Measurements from ENCODE around the gene ADCY7. TPM values are rescaled to one million over a fixed set of nuclear protein-coding genes. Genes with fewer than 3 reads are reported as not detected.

Gene ADCY7
- total and polyA plus RNA-seq, 9 of the 15 experiments (the other 6 are each of a cell fraction or from before 2014, with no cell fraction given) = 2.3 to 108 (median 28.6) TPM

DNA sequence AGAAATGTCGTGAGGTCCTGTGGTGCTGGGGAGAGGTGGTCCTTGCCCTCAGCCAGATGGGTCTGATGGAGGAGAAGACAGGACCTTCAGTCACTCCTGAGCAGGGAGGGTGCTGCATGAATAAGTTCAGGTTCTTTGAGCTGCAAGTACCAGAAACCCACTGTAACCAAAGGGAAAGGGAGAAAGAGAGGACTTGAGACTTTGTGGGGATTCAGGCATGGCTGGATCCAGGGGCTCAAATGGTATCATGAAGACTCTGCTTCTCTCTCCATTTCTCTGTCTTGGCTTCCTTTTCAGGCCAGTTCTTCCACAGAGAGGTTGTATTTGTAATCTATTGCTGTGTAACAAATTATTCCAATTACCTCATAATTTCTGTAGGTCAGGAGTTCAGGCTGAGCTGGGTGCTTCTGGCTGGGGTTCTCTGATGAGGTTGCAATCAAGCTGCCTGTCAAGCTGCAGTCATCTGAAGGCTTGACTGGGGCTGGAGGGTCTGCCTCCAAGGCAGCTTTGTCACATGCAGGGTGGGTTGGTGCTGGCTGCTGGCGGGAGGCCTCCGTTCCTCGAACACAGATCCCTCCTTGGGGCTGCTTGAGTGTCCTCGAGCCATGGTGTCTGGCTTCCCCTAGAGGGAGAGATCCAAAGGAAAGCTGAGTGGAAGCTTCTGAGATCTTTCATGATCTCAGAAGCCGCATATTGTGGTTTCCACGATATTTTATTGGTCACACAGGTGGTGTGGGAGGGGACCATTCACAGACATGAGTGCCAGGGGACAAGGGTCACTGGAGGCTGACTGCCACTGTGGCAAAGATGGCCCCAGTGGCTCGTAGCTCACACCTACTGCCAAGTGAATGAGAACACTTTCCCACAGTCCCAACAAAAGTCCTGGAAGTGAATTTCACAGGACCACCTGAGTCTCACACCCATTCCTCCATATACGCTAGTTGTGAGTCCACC is 5.9 kb upstream of the ADCY7 start (continued):
- TF ChIP-seq MCM2 (IDR thresholded peaks at IDR 0.05; ENCODE audit: low read depth) (no peak), HLTF (IDR thresholded peaks at IDR 0.05) (no peak), GABPA (tag; conservative IDR thresholded peaks at IDR 0.05; ENCODE audit: low read depth) (no peak), ARID1B (IDR thresholded peaks at IDR 0.05) (no peak), RUNX1 (IDR thresholded peaks at IDR 0.05; ENCODE audit: low read depth) (no peak), SMARCB1 (IDR thresholded peaks at IDR 0.05; ENCODE audit: insufficient read length, low read depth) (no peak), GATA2 (CRISPR knock-in tag; IDR thresholded peaks at IDR 0.05) (no peak), BCL6 (CRISPR knock-in tag; IDR thresholded peaks at IDR 0.05) (no peak), MCM3 (IDR thresholded peaks at IDR 0.05) (no peak), TRIM24 (IDR thresholded peaks at IDR 0.05) (no peak)
- TF ChIP-seq, protein P1, sequence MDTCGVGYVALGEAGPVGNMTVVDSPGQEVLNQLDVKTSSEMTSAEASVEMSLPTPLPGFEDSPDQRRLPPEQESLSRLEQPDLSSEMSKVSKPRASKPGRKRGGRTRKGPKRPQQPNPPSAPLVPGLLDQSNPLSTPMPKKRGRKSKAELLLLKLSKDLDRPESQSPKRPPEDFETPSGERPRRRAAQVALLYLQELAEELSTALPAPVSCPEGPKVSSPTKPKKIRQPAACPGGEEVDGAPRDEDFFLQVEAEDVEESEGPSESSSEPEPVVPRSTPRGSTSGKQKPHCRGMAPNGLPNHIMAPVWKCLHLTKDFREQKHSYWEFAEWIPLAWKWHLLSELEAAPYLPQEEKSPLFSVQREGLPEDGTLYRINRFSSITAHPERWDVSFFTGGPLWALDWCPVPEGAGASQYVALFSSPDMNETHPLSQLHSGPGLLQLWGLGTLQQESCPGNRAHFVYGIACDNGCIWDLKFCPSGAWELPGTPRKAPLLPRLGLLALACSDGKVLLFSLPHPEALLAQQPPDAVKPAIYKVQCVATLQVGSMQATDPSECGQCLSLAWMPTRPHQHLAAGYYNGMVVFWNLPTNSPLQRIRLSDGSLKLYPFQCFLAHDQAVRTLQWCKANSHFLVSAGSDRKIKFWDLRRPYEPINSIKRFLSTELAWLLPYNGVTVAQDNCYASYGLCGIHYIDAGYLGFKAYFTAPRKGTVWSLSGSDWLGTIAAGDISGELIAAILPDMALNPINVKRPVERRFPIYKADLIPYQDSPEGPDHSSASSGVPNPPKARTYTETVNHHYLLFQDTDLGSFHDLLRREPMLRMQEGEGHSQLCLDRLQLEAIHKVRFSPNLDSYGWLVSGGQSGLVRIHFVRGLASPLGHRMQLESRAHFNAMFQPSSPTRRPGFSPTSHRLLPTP (IDR thresholded peaks at IDR 0.05; ENCODE audit: borderline replicate concordance, extremely low read depth, insufficient read length) = no peak
- TF ChIP-seq, protein P2, sequence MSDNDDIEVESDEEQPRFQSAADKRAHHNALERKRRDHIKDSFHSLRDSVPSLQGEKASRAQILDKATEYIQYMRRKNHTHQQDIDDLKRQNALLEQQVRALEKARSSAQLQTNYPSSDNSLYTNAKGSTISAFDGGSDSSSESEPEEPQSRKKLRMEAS (CRISPR knock-in tag; IDR thresholded peaks at IDR 0.05) = no peak
